ENCODE data around the gene PLCB2.

- TF ChIP-seq POLR2AphosphoS5 (IDR thresholded peaks at IDR 0.05; ENCODE audit: borderline replicate concordance, low read depth, low read length) (no peak), EZH2 (IDR thresholded peaks at IDR 0.05) (no peak), FOXP2 (optimal IDR thresholded peaks at IDR 0.05; ENCODE audit: control extremely low read depth, extremely low read length, insufficient read depth) (no peak)
Observed at GRCh38 chr15:40320409-40320808, 12.7 kb upstream of the PLCB2 start.
